GM20000 (cell line): Measurements from ENCODE around the gene DMRTA2.
"Not testable (repeated sequence)": the region's sequence is repeated elsewhere in the genome, so short reads cannot be mapped to it uniquely, and the experiment has no call there.

Source experiments
- DNase-seq: peaks from one replicate; pipeline ENCODE4 v3.0.0; 2012; ENCODE audit warnings: low spot score
- TF ChIP-seq, protein P1 (sequence below): IDR thresholded peaks from 2 replicates; pipeline ENCODE4 v1.5.1; 2012; ENCODE audit warnings: mild to moderate bottlenecking, control low read depth; ENCODE audit errors: extremely low read depth, missing control alignments

DMRTA2 gene

DNA sequence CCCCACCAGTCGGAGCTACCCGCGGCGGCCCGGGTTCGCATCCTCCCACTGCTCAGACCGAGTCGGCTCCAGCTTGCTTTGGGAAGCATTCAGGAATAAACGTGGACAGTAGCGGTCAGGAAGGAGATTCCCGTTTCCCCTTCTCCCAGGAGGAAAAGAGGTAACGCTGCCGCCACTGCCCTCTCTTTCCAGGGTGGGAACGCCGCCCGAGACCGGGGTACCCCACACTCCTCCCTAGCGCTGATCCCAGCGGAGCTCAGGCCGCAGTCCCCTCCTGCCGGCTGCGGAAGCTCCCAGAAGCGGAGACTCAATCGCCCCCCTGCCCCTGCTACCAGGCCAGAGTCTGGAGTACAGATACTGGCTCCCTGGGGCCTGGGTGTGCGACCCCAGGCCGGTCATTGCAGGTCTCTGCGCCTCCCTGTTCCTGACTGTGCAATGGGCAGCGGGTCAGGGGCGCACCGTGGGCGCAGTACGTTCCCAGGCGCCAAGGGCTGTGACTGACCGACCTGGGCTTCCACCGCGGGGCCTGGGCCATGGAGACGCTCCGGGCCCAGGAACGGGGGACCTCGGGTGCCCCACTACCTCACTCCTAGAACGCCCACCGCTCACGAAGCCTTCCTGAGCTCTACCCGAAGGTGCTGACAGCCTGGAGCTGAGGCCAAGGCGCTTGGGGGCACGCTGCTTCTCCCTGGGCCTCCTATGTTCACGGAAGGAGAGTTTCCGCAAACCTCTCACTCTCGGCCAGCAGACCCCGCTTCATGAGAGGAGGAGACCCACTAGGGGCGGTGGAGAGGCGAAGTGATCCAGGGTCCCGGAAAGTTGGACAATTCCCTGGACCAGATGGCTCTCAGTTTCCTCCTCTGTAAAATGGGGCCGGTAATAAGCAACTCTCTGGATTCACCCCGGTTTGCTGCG lies 7.8 kb downstream of the DMRTA2 start:
- TF ChIP-seq, protein P1, sequence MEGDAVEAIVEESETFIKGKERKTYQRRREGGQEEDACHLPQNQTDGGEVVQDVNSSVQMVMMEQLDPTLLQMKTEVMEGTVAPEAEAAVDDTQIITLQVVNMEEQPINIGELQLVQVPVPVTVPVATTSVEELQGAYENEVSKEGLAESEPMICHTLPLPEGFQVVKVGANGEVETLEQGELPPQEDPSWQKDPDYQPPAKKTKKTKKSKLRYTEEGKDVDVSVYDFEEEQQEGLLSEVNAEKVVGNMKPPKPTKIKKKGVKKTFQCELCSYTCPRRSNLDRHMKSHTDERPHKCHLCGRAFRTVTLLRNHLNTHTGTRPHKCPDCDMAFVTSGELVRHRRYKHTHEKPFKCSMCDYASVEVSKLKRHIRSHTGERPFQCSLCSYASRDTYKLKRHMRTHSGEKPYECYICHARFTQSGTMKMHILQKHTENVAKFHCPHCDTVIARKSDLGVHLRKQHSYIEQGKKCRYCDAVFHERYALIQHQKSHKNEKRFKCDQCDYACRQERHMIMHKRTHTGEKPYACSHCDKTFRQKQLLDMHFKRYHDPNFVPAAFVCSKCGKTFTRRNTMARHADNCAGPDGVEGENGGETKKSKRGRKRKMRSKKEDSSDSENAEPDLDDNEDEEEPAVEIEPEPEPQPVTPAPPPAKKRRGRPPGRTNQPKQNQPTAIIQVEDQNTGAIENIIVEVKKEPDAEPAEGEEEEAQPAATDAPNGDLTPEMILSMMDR: no peak
- no peak for DNase-seq

DNA sequence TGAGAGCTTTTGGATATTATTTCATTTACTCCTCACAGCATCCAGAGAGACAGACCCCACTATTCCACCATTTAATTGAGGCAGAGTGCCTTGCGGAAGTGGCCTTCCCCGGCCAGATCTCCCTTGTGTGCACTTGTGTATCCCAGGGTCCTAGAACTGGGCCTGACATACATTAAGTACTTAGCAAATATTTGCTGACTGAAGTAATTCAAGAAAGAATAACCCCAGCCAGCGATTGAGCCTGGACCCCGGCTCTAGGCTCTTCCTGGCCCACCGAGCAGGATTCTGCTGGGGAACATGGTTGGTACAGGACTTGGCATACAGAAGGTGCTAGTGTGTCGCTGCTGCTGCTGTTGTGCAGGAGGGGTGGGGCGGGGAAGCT lies 8.4 kb downstream of the DMRTA2 start:
- DNase-seq: no peak
- TF ChIP-seq, protein P1: no peak

DNA sequence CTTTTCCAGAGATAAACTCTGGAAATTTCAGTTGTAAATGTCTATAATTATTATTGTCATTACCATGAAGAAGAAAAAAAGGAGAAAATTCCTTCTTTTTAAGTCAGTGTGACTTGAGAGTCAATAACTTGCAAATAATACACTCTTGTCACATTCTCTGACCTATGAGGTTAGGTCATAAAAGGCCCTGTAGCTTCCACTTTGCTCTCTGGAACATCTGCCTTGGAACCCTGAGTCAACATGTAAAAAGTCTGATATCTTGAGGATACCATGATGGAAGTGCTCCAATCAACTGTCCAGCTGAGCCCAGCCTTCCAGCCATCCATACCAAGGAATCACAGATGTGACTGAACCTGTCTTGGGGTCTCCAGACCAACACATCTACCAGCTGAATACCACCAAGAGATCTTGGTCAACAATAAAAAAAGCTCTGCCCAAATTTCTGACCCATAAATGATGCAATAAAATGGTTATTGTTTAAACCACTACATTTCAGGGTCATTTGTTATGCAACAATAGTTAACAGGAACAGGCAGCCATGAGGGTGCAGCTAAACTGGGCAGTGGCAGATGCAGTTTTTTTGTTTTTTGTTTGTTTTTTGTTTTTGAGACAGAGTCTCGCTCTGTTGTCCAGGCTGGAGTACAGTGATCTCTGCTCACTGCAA lies 10.3 kb downstream of the DMRTA2 start:
- TF ChIP-seq, protein P1: no peak
- no peak for DNase-seq

- no peak for DNase-seq
- TF ChIP-seq, protein P1: no peak
These were observed 17.4 kb downstream of the DMRTA2 start for GRCh38 chr1:50405814-50406213.

DNA sequence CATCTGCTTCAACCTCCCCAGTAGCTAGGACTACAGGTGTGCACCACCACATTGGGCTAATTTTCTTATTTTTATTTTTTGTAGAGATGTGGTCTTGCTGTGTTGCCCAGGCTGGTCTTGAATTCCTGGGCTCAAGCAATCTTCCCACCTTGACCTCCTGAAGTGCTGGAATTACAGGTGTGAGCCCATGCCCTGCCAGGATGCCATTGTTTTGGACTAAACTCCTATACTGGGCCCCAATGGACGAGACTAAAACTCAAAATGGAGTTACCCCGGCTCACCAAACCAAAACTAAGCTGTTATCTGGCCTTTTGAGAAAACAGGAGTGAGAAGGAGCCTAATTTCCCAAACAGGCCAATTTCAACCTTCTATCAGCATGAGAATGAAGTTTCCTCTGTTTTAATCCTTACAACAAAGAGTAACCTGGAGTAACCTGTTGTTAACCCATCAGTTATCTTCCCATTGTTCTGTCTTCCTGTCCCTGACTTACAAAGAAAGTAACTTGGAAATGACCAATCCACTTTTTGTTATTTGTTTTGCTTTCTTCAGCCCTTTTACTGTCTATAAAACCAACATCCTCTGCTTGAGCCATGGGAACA lies 29.6 kb downstream of the DMRTA2 start:
- TF ChIP-seq, protein P1: no peak
- DNase-seq: no peak

GRCh38 chr1:50381551-50381950 lies 41.7 kb downstream of the DMRTA2 start:
- not testable (repeated sequence) for DNase-seq

DNA sequence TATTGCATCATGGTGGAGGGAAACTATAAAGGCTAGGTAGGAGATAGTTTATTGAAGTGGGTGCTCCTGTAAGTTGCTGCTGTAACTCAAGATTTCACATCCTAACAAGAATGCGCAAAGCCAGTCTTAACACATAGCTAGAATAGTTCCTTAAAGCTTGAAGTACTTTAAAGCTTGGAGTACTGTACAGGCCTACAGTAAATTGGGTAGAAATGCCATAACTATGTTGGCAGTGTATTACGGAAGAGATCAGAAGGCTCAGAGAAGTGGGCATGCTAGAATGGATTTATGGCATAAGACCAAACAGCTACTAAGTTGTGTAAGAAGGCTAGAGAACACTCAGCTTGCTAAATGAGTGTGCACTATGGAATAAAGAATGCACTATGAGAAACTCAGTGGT lies 44.5 kb downstream of the DMRTA2 start:
- TF ChIP-seq, protein P1: no peak
- no peak for DNase-seq
